Muscle of leg (tissue), 11 donors: Measurements from ENCODE around the gene CD24. TPM values are rescaled to one million over a fixed set of nuclear protein-coding genes. Genes with fewer than 3 reads are reported as not detected.
A peak's percentile ranks its signal among the peaks of the same experiment; 100 is the strongest.
"Not testable (repeated sequence)": the region's sequence is repeated elsewhere in the genome, so short reads cannot be mapped to it uniquely, and the experiment has no call there.

Experiments used
- DNase-seq: peaks from one replicate; pipeline ENCODE4 v3.0.0; 2013
- H3K27ac ChIP-seq: one replicate; pipeline ENCODE4 v1.5.1; 2013; ENCODE audit warnings: mild to moderate bottlenecking, low read length, control low read depth
- H3K27me3 ChIP-seq: one replicate; pipeline ENCODE4 v1.6.1; 2013; ENCODE audit warnings: low read length; ENCODE audit not compliant: control insufficient read depth, insufficient read depth
- H3K36me3 ChIP-seq: one replicate; pipeline ENCODE4 v1.6.1; 2013; ENCODE audit warnings: low read length; ENCODE audit not compliant: control insufficient read depth, insufficient read depth
- H3K4me1 ChIP-seq: one replicate; pipeline ENCODE4 v1.6.1; 2013; ENCODE audit warnings: low read length; ENCODE audit not compliant: control insufficient read depth, insufficient read depth
- H3K4me3 ChIP-seq: one replicate; pipeline ENCODE4 v1.5.1; 2013; ENCODE audit warnings: low read length, control low read depth
- H3K9me3 ChIP-seq: replicated peaks from 2 replicates; pipeline ENCODE4 v1.6.1; 2013; ENCODE audit warnings: low read depth, low read length; ENCODE audit not compliant: control insufficient read depth
- WGBS: methylation state at CpG from one replicate; pipeline ENCODE4 v1.1.5; 2013; ENCODE audit warnings: missing lambda C conversion rate; ENCODE audit not compliant: insufficient coverage; 5-methylcytosine and 5-hydroxymethylcytosine counted together
- polyA plus RNA-seq, 8 donors: library from polyadenylated mRNA; unstranded; fragments of 120-200 nt; gene quantifications; one replicate each; pipeline versions ENCODE4 v1.2.1 to v1.2.3, GENCODE V29; 2013; ENCODE audit warnings: inconsistent platforms in 1 of 8, low replicate concordance in 1 of 8; ENCODE audit not compliant: insufficient read length in 8 of 8, insufficient read depth in 1 of 8
- total RNA-seq: library from RNA; stranded (reverse); fragments of 120-200 nt; gene quantifications from one replicate; pipeline ENCODE4 v1.2.4, GENCODE V29; 2013

The CD24 gene
- total and polyA plus RNA-seq, 9 donors, result 9.4 to 62.3 (median 20.6) TPM

DNA sequence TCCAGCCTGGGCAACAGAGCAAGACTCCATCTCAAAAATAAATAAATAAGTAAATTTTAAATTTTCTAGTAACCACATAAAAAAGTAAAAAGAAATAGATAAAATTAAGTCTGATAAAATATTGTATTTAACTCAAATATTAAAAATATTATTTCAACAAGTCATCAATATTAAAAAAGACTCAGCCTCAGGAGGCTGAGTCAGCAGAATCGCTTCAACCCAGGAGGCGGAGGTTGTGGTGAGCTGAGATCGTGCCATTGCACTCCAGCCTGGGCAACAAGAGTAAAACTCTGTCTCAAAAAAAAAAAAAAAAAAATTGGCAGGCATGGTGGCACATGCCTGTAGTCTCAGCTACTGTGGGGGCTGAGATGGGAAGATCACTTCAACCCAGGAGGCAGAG, 15.2 kb upstream of the CD24 start:
- H3K4me3 ChIP-seq, H3K4me1 ChIP-seq, H3K27me3 ChIP-seq, DNase-seq, H3K36me3 ChIP-seq, H3K9me3 ChIP-seq, H3K27ac ChIP-seq: not testable (repeated sequence)
- WGBS, result 80% methylated on average over 2 of the region's 3 CpGs

- DNase-seq, result no peak
- no CpG with 5 or more reads among the region's 3 CpGs for WGBS
Observed at GRCh38 chr6:106988664-106989063, 14.1 kb upstream of the CD24 start.

DNA sequence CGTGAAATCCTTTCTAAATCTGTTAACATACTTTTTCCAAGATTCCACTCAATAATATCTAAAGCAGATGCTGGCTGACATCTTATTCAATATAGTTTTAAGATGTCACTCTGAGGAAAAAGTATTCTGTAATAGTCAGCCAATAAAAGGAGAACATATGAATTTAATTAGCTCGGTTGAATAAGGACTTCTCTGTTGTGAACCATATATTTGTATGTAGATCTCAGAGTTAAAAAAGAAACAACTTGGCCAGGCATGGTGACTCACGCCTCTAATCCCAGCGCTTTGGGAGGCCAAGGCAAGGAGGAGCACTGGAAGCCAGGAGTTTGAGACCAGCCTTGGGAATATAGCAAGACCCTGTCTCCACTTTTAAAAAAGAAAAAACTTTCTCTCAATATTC, 7.4 kb upstream of the CD24 start:
- WGBS, result no CpG with 5 or more reads among the region's 4 CpGs
- Histone ChIP-seq H3K36me3 (no peaks in the 10 kb centered on the region), H3K4me3 (no peak overlapping the region), H3K4me1 (no peaks in the 10 kb centered on the region), H3K27ac (no peak overlapping the region), H3K27me3 (peaks cover 12% of the 10 kb centered on the region), H3K9me3 (no peaks in the 10 kb centered on the region)
- peak; percentile 94 for DNase-seq

More at GRCh38 chr6:106988664-106989063, 14.1 kb upstream of the CD24 start:
- H3K36me3 ChIP-seq, result no peaks in the 10 kb centered on the region
- H3K9me3 ChIP-seq, result no peaks in the 10 kb centered on the region
- H3K4me1 ChIP-seq, result no peaks in the 10 kb centered on the region
- no peak overlapping the region for H3K27ac ChIP-seq
- H3K27me3 ChIP-seq, result no peaks in the 10 kb centered on the region
- H3K4me3 ChIP-seq, result no peak overlapping the region

- Histone ChIP-seq H3K27me3 (peaks cover 20% of the 10 kb centered on the region), H3K4me3 (no peak overlapping the region), H3K9me3 (no peaks in the 10 kb centered on the region), H3K4me1 (no peaks in the 10 kb centered on the region), H3K36me3 (no peaks in the 10 kb centered on the region), H3K27ac (no peak overlapping the region)
- DNase-seq, result peak; percentile 14
- WGBS, result no CpG with 5 or more reads among the region's 4 CpGs
Observed at GRCh38 chr6:106980926-106981325, 6.4 kb upstream of the CD24 start.

DNA sequence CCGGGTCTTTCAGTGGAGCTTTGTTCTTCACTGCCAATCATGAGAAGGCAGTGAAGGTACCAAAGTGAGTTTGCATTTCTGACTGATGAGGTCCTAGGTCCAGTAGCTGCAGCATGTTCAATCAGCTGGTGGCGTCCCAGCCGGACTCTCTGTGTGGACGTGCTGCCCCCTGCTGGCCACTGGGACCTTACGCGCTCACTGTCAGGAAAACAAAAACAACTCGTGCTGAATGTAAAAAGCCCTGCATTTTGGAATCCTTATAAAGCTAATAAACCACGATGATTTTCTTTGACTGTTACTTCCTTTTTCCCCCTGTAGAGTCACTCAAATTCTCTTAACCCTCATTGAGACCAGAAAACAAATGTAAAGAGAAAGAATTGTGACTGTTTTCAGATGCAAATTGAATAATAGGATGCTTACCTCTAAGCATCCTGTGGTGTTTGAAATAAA, 4.9 kb upstream of the CD24 start:
- DNase-seq, result peak; percentile 86
- peaks cover 1% of the 10 kb centered on the region for H3K4me1 ChIP-seq
- H3K4me3 ChIP-seq, result no peak overlapping the region
- WGBS, result 1% methylated on average over 7 of the region's 8 CpGs
- H3K36me3 ChIP-seq, result no peaks in the 10 kb centered on the region
- no peak overlapping the region for H3K27ac ChIP-seq
- no peaks in the 10 kb centered on the region for H3K9me3 ChIP-seq
- peaks cover 29% of the 10 kb centered on the region for H3K27me3 ChIP-seq

DNA sequence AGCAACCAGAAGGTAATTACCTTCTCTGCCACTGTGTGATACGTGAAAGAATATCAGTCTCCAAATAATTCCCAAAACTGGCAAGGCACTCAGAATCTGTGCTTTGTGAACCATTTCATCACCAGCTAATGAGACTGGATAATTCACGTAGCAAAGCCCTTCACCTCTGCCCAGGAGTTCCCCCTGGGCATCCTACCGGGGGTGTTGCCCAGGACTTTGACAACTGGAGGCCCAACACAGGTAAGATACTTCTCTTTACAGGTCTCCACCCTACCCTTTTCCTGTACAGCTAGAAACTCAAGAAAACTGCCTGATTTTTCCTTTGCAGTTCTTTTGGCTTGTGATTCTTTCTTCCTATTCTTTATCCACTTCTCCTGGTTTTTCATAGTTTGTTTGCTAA, 2.7 kb upstream of the CD24 start:
- H3K27me3 ChIP-seq, result peaks cover 51% of the 10 kb centered on the region
- peaks cover 14% of the 10 kb centered on the region for H3K4me1 ChIP-seq
- H3K4me3 ChIP-seq, result no peak overlapping the region
- no peak overlapping the region for H3K27ac ChIP-seq
- H3K9me3 ChIP-seq, result no peaks in the 10 kb centered on the region
- H3K36me3 ChIP-seq, result no peaks in the 10 kb centered on the region
- 83% methylated on average over 2 of the region's 3 CpGs for WGBS
- DNase-seq, result no peak

GRCh38 chr6:106976270-106976669, 1.7 kb upstream of the CD24 start:
- WGBS, result no CpG with 5 or more reads among the region's 5 CpGs
- peaks cover 54% of the 10 kb centered on the region for H3K27me3 ChIP-seq

GRCh38 chr6:106975738-106976064, 1.2 kb upstream of the CD24 start:
- no peak overlapping the region for H3K27ac ChIP-seq
- no peaks in the 10 kb centered on the region for H3K9me3 ChIP-seq
- H3K27me3 ChIP-seq, result peaks cover 54% of the 10 kb centered on the region
- no peaks in the 10 kb centered on the region for H3K36me3 ChIP-seq
- WGBS, result 2% methylated on average over 10 of the region's 12 CpGs
- peak overlapping the region; percentile 25 for H3K4me3 ChIP-seq
- peak; percentile 14 for DNase-seq
- peaks cover 14% of the 10 kb centered on the region for H3K4me1 ChIP-seq

More at GRCh38 chr6:106976270-106976669, 1.7 kb upstream of the CD24 start:
- Histone ChIP-seq H3K4me1 (peaks cover 14% of the 10 kb centered on the region), H3K4me3 (no peak overlapping the region), H3K36me3 (no peaks in the 10 kb centered on the region), H3K27ac (no peak overlapping the region), H3K9me3 (no peaks in the 10 kb centered on the region)
- DNase-seq, result no peak

GRCh38 chr6:106974999-106975737, 639 bp upstream of the CD24 start:
- Histone ChIP-seq H3K9me3 (no peaks in the 10 kb centered on the region), H3K4me1 (peaks cover 14% of the 10 kb centered on the region), H3K27me3 (peaks cover 54% of the 10 kb centered on the region), H3K27ac (peak overlapping the region; percentile 67), H3K36me3 (no peaks in the 10 kb centered on the region), H3K4me3 (peak overlapping the region; percentile 58)
- peak; percentile 37 for DNase-seq
- WGBS, result under 1% methylated on average over 90 of the region's 90 CpGs

GRCh38 chr6:106973836-106974335, 643 bp downstream of the CD24 start:
- Histone ChIP-seq H3K4me1 (peaks cover 14% of the 10 kb centered on the region), H3K27me3 (peaks cover 58% of the 10 kb centered on the region), H3K9me3 (no peaks in the 10 kb centered on the region), H3K36me3 (no peaks in the 10 kb centered on the region), H3K4me3 (peak overlapping the region; percentile 43), H3K27ac (peak overlapping the region; percentile 17)
- 1% methylated on average over 29 of the region's 32 CpGs for WGBS
- DNase-seq, result peak; percentile 23
